AG09309 (cell line): ENCODE results near the gene GPR161.

Experiments
- DNase-seq: peaks from one replicate; pipeline ENCODE4 v3.0.0-alpha.2; 2010; ENCODE audit warnings: low read depth
- H3K4me3 ChIP-seq: 2 replicates; pipeline ENCODE4 v1.5.1; 2011; ENCODE audit warnings: mild to moderate bottlenecking, low read depth, low read length, moderate library complexity; ENCODE audit not compliant: control insufficient read depth
- CTCF ChIP-seq: IDR thresholded peaks from 2 replicates; pipeline ENCODE4 v1.5.1; 2011; ENCODE audit warnings: mild to moderate bottlenecking, low read depth, low read length, inconsistent platforms; ENCODE audit not compliant: insufficient read depth, control insufficient read depth; ENCODE audit errors: missing control alignments

Gene GPR161

GRCh38 chr1:168172250-168172915 lies 35.7 kb upstream of the GPR161 start:
- no peak overlapping the region for H3K4me3 ChIP-seq
- TF ChIP-seq CTCF: no peak
- DNase-seq: no peak

- no peak for TF ChIP-seq CTCF
- DNase-seq: no peak
- H3K4me3 ChIP-seq: no peak overlapping the region
These were observed 34.1 kb upstream of the GPR161 start for GRCh38 chr1:168170564-168171508.

GRCh38 chr1:168167806-168168205 lies 31.1 kb upstream of the GPR161 start:
- TF ChIP-seq CTCF: no peak
- H3K4me3 ChIP-seq: no peak overlapping the region
- no peak for DNase-seq

- DNase-seq: no peak
- no peak overlapping the region for H3K4me3 ChIP-seq
- no peak for TF ChIP-seq CTCF
These were observed 28.0 kb upstream of the GPR161 start for GRCh38 chr1:168164771-168165170.

- no peak overlapping the region for H3K4me3 ChIP-seq
- DNase-seq: no peak
- TF ChIP-seq CTCF: no peak
These were observed 26.9 kb upstream of the GPR161 start for GRCh38 chr1:168163670-168164069.

GRCh38 chr1:168161459-168161858 lies 24.7 kb upstream of the GPR161 start:
- TF ChIP-seq CTCF: no peak
- DNase-seq: no peak
- H3K4me3 ChIP-seq: no peak overlapping the region
